Activated CD8-positive, alpha-beta T cell treated with anti-CD3 and anti-CD28 coated beads for 36 hours (primary cell): ENCODE results near the gene DDRGK1. TPM values are rescaled to one million over a fixed set of nuclear protein-coding genes. Genes with fewer than 3 reads are reported as not detected.

Experiments used
- ATAC-seq: fragments of 200-7000 bp; cut with Tn5 transposase; one replicate; pipeline ENCODE4 v1.10.0; 2021; ENCODE audit warnings: mild to moderate bottlenecking, moderate library complexity
- CTCF ChIA-PET: fragments of 350-600 bp; sonication (Branson Sonifier 250); formaldehyde crosslinking; loops from one replicate; lab custom pipeline; 2021; ENCODE audit warnings: antibody characterized with exemption; lab: Charles Lee
- POLR2A ChIA-PET: fragments of 350-600 bp; sonication (Branson Sonifier 250); formaldehyde crosslinking; loops from one replicate; lab custom pipeline; 2021; ENCODE audit warnings: antibody characterized with exemption; lab: Charles Lee
- DNase-seq: peaks from one replicate; pipeline ENCODE4 v3.0.0-alpha.2; 2020
- H3K27ac Mint-ChIP-seq: one replicate; pipeline ENCODE4 v1.8.0; 2021; ENCODE audit warnings: mild to moderate bottlenecking, mixed read lengths
- H3K27me3 Mint-ChIP-seq: one replicate; pipeline ENCODE4 v1.8.0; 2021; ENCODE audit warnings: mixed read lengths
- H3K36me3 Mint-ChIP-seq: one replicate; pipeline ENCODE4 v1.8.0; 2021; ENCODE audit warnings: low read depth, mixed read lengths
- H3K4me1 Mint-ChIP-seq: one replicate; pipeline ENCODE4 v1.8.0; 2021; ENCODE audit warnings: low read depth, mixed read lengths
- H3K4me3 Mint-ChIP-seq: one replicate; pipeline ENCODE4 v1.8.0; 2021; ENCODE audit warnings: mild to moderate bottlenecking, moderate library complexity, mixed read lengths
- H3K9me3 Mint-ChIP-seq: one replicate; pipeline ENCODE4 v1.8.0; 2021; ENCODE audit warnings: mixed read lengths
- intact Hi-C: fragments of 100-400 bp; cut with micrococcal nuclease; formaldehyde crosslinking; loops from one replicate; pipeline ENCODE4 v1.10.0; 2022
- total RNA-seq, 2 experiments: library from RNA; stranded (reverse); gene quantifications; one replicate each; pipeline ENCODE4 v1.2.3, GENCODE V29; 2021
- TF ChIP-seq, protein P1 (sequence below): fragments of 200-600 bp; IDR thresholded peaks from one replicate; pipeline ENCODE4 v1.8.0; 2022; ENCODE audit warnings: antibody characterized with exemption, mild to moderate bottlenecking

The DDRGK1 gene
- total RNA-seq, 2 experiments from 2014 or later = 50.1 to 54.1 TPM

DNA sequence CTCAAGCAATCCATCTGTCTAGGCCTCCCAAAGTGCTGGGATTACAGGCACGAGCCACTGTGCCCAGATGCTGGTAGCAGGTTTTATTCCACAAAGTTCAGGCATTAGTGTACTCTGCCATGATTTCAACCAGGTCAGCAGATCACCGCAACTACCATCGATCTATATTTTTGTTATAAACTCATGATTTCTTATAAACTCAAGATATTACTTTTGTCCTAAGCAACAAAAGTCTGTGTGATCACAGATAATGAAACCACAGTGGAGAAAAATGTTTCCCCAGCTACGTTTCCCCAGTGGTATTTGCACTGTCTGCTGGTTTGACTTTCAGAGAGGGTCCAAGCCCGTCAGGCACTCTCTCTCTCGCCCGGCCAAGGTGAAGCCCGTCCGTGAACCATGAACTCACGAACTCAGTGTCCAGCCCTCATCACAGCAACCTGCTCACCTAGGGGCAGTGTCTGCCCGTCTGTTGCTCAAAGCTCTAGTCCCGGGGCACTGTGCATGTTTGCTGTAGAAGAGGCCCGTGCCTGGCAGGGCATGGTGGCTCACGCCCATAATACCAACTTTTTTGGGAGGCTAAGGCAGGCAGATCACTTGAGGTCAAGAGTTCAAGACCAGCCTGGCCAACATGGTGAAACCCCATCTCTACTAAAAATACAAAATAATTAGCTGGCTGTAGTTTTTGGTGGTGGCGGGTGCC, 27.6 kb upstream of the DDRGK1 start:
- ChIA-PET CTCF (interaction anchor here (1.0 kb wide), 1 partner anchor 13 kb away, joined by 3 read pairs; no protein-coding TSS in a partner anchor), POLR2A (no interaction called here)
- TF ChIP-seq, protein P1, sequence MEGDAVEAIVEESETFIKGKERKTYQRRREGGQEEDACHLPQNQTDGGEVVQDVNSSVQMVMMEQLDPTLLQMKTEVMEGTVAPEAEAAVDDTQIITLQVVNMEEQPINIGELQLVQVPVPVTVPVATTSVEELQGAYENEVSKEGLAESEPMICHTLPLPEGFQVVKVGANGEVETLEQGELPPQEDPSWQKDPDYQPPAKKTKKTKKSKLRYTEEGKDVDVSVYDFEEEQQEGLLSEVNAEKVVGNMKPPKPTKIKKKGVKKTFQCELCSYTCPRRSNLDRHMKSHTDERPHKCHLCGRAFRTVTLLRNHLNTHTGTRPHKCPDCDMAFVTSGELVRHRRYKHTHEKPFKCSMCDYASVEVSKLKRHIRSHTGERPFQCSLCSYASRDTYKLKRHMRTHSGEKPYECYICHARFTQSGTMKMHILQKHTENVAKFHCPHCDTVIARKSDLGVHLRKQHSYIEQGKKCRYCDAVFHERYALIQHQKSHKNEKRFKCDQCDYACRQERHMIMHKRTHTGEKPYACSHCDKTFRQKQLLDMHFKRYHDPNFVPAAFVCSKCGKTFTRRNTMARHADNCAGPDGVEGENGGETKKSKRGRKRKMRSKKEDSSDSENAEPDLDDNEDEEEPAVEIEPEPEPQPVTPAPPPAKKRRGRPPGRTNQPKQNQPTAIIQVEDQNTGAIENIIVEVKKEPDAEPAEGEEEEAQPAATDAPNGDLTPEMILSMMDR = no peak
- Mint-ChIP-seq H3K36me3 (no peaks in the 10 kb centered on the region), H3K4me3 (no peak overlapping the region), H3K27ac (no peak overlapping the region), H3K4me1 (no peaks in the 10 kb centered on the region), H3K9me3 (no peaks in the 10 kb centered on the region), H3K27me3 (peaks cover 15% of the 10 kb centered on the region)
- ATAC-seq (no peak), DNase-seq (no peak)
- intact Hi-C loops = no loop called here

DNA sequence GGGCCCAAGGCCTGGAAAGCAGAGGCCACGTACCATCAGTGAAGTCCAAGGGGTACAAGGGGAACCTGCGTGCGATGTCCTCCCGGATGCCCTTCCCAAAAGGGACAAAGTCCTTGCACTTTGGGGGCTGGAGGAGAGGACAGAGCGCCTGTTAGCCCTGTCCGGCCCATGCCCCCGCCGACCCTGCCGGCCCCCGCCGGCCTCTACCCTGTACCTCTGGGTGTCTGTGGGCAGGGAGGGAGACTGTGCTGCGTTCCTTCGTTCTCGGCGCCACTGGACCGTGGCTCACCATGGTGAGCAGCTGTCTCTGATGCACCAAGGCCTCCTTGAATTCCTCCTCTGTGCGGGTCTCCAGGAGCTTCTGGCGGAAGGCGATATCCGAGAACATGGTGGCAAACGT, 26.6 kb upstream of the DDRGK1 start:
- Mint-ChIP-seq H3K36me3 (no peaks in the 10 kb centered on the region), H3K27ac (no peak overlapping the region), H3K4me3 (no peak overlapping the region), H3K27me3 (peaks cover 7% of the 10 kb centered on the region), H3K4me1 (no peaks in the 10 kb centered on the region), H3K9me3 (no peaks in the 10 kb centered on the region)
- DNase-seq = no peak
- TF ChIP-seq, protein P1 = no peak
- POLR2A ChIA-PET = no interaction called here
- ATAC-seq = no peak
- intact Hi-C loops = no loop called here
- CTCF ChIA-PET = no interaction called here

DNA sequence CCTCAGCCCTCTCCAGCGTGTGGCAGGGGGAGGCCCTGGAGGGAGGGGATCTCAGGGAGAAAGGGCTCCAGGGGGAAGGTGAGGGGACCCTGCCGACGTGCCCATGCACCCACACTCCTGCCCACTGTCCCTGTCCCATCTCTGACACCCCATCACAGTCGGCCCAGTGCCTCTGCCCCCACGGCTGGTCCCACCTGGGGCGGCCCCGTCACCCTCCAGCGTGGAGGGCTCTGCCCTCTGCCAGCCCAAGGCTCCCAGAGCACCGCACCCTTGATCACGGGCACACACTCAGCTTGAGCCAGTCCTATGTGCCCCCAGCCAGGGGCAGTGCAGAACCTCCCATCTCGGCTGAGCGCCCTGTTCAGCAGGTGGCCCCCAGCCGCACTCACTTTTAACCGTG, 25.3 kb upstream of the DDRGK1 start:
- ChIA-PET CTCF (no interaction called here), POLR2A (no interaction called here)
- Mint-ChIP-seq H3K4me3 (no peak overlapping the region), H3K9me3 (no peaks in the 10 kb centered on the region), H3K4me1 (no peaks in the 10 kb centered on the region), H3K27ac (no peak overlapping the region), H3K27me3 (no peaks in the 10 kb centered on the region), H3K36me3 (no peaks in the 10 kb centered on the region)
- no peak for ATAC-seq
- intact Hi-C loops = no loop called here
- no peak for DNase-seq
- TF ChIP-seq, protein P1 = no peak

DNA sequence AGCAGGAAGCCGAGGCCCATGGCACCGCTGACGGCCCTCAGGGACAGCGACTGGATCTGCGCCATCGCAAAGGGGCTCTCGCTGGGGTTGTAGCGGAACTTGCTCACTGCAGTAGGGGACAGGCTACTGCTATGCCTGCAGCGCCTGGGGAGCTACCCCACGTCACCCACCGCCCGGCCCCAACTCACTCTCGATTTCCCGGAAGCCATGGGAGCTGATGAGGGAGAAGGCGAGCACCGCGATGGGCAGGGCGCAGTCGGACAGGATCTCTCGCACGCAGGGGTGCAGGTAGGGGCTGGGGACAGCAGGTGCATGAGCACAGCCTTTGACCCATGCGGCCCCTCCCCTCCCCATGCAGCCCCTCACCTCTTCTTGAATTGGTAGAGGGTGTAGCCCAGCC, 24.7 kb upstream of the DDRGK1 start:
- ChIA-PET POLR2A (no interaction called here), CTCF (no interaction called here)
- no peaks in the 10 kb centered on the region for H3K27me3 Mint-ChIP-seq

DNA sequence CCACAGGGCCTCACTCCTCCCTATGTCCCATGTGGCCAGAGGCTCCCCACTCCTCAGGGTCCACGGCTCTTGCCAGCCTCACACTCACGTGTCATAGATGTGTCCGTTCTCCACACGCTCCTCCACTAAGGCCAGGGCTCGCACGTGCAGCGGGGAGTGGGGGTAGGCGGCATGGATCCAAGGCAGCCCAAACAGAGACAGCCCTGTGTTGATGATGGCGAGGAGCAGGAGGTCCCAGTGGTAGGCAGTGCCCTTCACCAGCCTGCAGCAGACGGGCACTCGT, 24.2 kb upstream of the DDRGK1 start:
- TF ChIP-seq, protein P1 = no peak
- Mint-ChIP-seq H3K27ac (no peak overlapping the region), H3K36me3 (peaks cover 4% of the 10 kb centered on the region), H3K4me1 (peaks cover 1% of the 10 kb centered on the region), H3K4me3 (no peak overlapping the region), H3K9me3 (no peaks in the 10 kb centered on the region), H3K27me3 (no peaks in the 10 kb centered on the region)
- ChIA-PET POLR2A (no interaction called here), CTCF (interaction anchor here (0.8 to 1.7 kb wide), 2 partner anchors 10 to 11 kb away, joined by 3 to 5 read pairs; no protein-coding TSS in a partner anchor)
- no peak for ATAC-seq
- intact Hi-C loops = no loop called here
- no peak for DNase-seq

More for the DNA sequence above, 24.7 kb upstream of the DDRGK1 start:
- DNase-seq (no peak), ATAC-seq (no peak)
- Mint-ChIP-seq H3K36me3 (no peaks in the 10 kb centered on the region), H3K9me3 (no peaks in the 10 kb centered on the region), H3K27ac (no peak overlapping the region), H3K4me1 (no peaks in the 10 kb centered on the region), H3K4me3 (no peak overlapping the region)
- TF ChIP-seq, protein P1 = no peak
- intact Hi-C loops = no loop called here
